Fibroblast of lung (primary cell): Measurements from ENCODE around the gene ALS2CL. TPM values are rescaled to one million over a fixed set of nuclear protein-coding genes. Genes with fewer than 3 reads are reported as not detected.

ENCODE experiments used
- DNase-seq, 2 donors: peaks; one replicate each; pipeline versions ENCODE4 v3.0.0 to v3.0.0-alpha.2; 2010; ENCODE audit warnings: low read depth in 2 of 2
- H2AFZ ChIP-seq: 2 replicates; pipeline ENCODE4 v1.5.1; 2012; ENCODE audit warnings: low read length, control low read depth, inconsistent platforms
- H3K27ac ChIP-seq: 2 replicates; pipeline ENCODE4 v1.5.1; 2011; ENCODE audit warnings: low read length, control low read depth; ENCODE audit not compliant: insufficient read depth
- H3K27me3 ChIP-seq: 2 replicates; pipeline ENCODE4 v1.5.1; 2011; ENCODE audit warnings: mild to moderate bottlenecking, low read length; ENCODE audit not compliant: control insufficient read depth, insufficient read depth
- H3K36me3 ChIP-seq: 2 replicates; pipeline ENCODE4 v1.5.1; 2011; ENCODE audit warnings: low read length; ENCODE audit not compliant: control insufficient read depth, insufficient read depth
- H3K4me1 ChIP-seq: 2 replicates; pipeline ENCODE4 v1.5.1; 2011; ENCODE audit warnings: low read length; ENCODE audit not compliant: control insufficient read depth, insufficient read depth; ENCODE audit errors: extremely low read depth
- H3K4me2 ChIP-seq: 2 replicates; pipeline ENCODE4 v1.5.1; 2011; ENCODE audit warnings: low read length, control low read depth; ENCODE audit not compliant: insufficient read depth; ENCODE audit errors: extremely low read depth
- H3K4me3 ChIP-seq, 4 experiments: fragments of 200-600 bp in 1 of 4; sonication (generic) in 1 of 4; replicated peaks in 1 of 4; 2 replicates each; pipeline ENCODE4 v1.5.1; 2011 to 2016; ENCODE audit warnings: low read length in 4 of 4, low read depth in 3 of 4, mild to moderate bottlenecking in 3 of 4, control low read depth in 2 of 4, inconsistent platforms in 1 of 4, mixed read lengths in 1 of 4; ENCODE audit not compliant: insufficient read depth in 1 of 4; ENCODE audit errors: control extremely low read depth in 1 of 4
- H3K79me2 ChIP-seq: 2 replicates; pipeline ENCODE4 v1.5.1; 2012; ENCODE audit warnings: mild to moderate bottlenecking, low read length, inconsistent platforms; ENCODE audit not compliant: control insufficient read depth, insufficient read depth
- H3K9ac ChIP-seq: 2 replicates; pipeline ENCODE4 v1.5.1; 2011; ENCODE audit warnings: mild to moderate bottlenecking, low read length, control low read depth; ENCODE audit not compliant: insufficient read depth
- H3K9me3 ChIP-seq: 2 replicates; pipeline ENCODE4 v1.5.1; 2012; ENCODE audit warnings: low read depth, low read length; ENCODE audit not compliant: control insufficient read depth, insufficient read depth
- H4K20me1 ChIP-seq: 2 replicates; pipeline ENCODE4 v1.5.1; 2011; ENCODE audit warnings: low read length; ENCODE audit not compliant: control insufficient read depth, insufficient read depth; ENCODE audit errors: extremely low read depth
- CTCF ChIP-seq, 2 donors: IDR thresholded peaks in 1 of 2; conservative IDR thresholded peaks in 1 of 2; 1 replicate in 1 of 2; 2 replicates in 1 of 2; pipeline ENCODE4 v1.5.1; 2011 to 2012; ENCODE audit warnings: low read length in 2 of 2, control low read depth in 1 of 2, inconsistent platforms in 1 of 2, low read depth in 1 of 2, mild to moderate bottlenecking in 1 of 2
- EZH2 ChIP-seq: IDR thresholded peaks from 2 replicates; pipeline ENCODE4 v1.5.1; 2012; ENCODE audit warnings: low read length, control low read depth, mild to moderate bottlenecking; ENCODE audit errors: missing control alignments
- polyA plus RNA-seq, 2 donors: library from polyadenylated mRNA; depleted of rRNA in 1 of 2; stranded (reverse) in 1 of 2; unstranded in 1 of 2; fragments of >200 nt; gene quantifications; 2 replicates each; pipeline ENCODE4 v1.2.1, GENCODE V29; 2011 to 2012; ENCODE audit warnings: missing spikeins in 1 of 2
- total RNA-seq: library from RNA; depleted of rRNA; stranded (reverse); fragments of >200 nt; gene quantifications from 2 replicates; pipeline ENCODE4 v1.2.1, GENCODE V29; 2014

ALS2CL gene
- total and polyA plus RNA-seq, 2 donors (not counting 1 experiment from before 2014, with no cell fraction given) = 4.4 to 19.7 TPM

DNA sequence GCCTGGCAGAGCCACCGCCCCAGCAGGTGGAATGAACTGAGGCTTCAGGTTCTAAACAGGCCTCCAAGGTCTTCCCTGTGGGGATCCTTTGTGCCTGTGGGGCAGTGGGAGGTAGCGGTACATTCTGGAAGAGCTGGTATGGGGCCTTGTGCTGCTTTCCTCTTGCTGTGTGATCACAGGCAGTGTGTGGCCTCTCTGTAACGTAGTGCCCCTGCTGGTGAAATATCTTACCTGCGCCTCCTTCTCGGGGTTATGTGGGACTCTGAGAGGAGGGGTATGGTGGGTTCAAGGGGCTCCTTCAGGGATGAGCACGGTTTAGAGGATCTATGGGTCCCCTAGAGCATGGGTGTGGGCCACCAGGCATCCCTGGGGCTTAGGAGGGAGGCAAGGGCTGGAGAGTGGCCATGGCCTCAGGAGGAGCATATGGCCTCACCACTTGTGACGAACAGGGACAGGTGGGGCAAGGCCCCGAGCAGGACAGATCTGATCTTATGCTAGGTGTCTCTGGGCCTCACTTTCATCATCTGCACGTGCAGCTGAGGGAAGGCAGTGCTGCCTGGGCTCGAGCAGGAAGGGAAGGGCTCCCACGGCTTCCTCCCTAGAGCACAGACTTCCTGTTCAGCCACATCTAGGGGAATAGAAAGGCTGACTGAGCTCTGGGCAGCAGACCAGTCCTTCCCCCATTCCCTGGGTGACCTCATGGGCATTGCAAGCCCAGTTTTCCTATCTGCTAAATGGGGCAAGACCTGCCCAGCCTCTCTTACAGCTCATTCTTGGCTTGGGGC lies 1.9 kb upstream of the ALS2CL start:
- peaks cover 1% of the 10 kb centered on the region for H4K20me1 ChIP-seq
- H3K4me1 ChIP-seq = peaks cover 5% of the 10 kb centered on the region
- H2AFZ ChIP-seq = no peak overlapping the region
- H3K27me3 ChIP-seq = peaks cover 11% of the 10 kb centered on the region
- TF ChIP-seq EZH2 = no peak
- peak in 1 of 2 donors; percentile 29 for TF ChIP-seq CTCF (conservative IDR thresholded peaks at IDR 0.05 in 1 of 2, IDR thresholded peaks at IDR 0.05 in 1 of 2; ENCODE audit: low read depth in 1 of 2, low read length in 2 of 2)
- no peak overlapping the region for H3K4me2 ChIP-seq
- H3K4me3 ChIP-seq = no peak overlapping the region
- no peaks in the 10 kb centered on the region for H3K79me2 ChIP-seq
- DNase-seq = no peak
- H3K27ac ChIP-seq = no peak overlapping the region
- H3K9ac ChIP-seq = no peak overlapping the region
- H3K9me3 ChIP-seq = no peaks in the 10 kb centered on the region
- H3K36me3 ChIP-seq = no peaks in the 10 kb centered on the region

GRCh38 chr3:46694520-46694919 lies 1.0 kb upstream of the ALS2CL start:
- Histone ChIP-seq H3K9ac (no peak overlapping the region), H3K4me3 (no peak overlapping the region), H3K79me2 (no peaks in the 10 kb centered on the region), H2AFZ (no peak overlapping the region), H4K20me1 (no peaks in the 10 kb centered on the region), H3K4me1 (peaks cover 5% of the 10 kb centered on the region), H3K27me3 (peaks cover 6% of the 10 kb centered on the region), H3K9me3 (no peaks in the 10 kb centered on the region), H3K27ac (no peak overlapping the region), H3K36me3 (no peaks in the 10 kb centered on the region), H3K4me2 (no peak overlapping the region)
- TF ChIP-seq CTCF (conservative IDR thresholded peaks at IDR 0.05 in 1 of 2, IDR thresholded peaks at IDR 0.05 in 1 of 2; ENCODE audit: low read depth in 1 of 2, low read length in 2 of 2) = no peak
- no peak for TF ChIP-seq EZH2
- DNase-seq = no peak

GRCh38 chr3:46693892-46694226 lies 380 bp upstream of the ALS2CL start:
- Histone ChIP-seq H3K4me1 (peaks cover 5% of the 10 kb centered on the region), H3K4me3 (peak overlapping the region in 1 of 4 experiments; percentile 34), H3K27ac (no peak overlapping the region), H4K20me1 (no peaks in the 10 kb centered on the region), H3K27me3 (peaks cover 6% of the 10 kb centered on the region), H3K9me3 (no peaks in the 10 kb centered on the region), H3K36me3 (no peaks in the 10 kb centered on the region), H2AFZ (no peak overlapping the region), H3K9ac (no peak overlapping the region), H3K4me2 (no peak overlapping the region), H3K79me2 (no peaks in the 10 kb centered on the region)
- TF ChIP-seq CTCF (conservative IDR thresholded peaks at IDR 0.05 in 1 of 2, IDR thresholded peaks at IDR 0.05 in 1 of 2; ENCODE audit: low read depth in 1 of 2, low read length in 2 of 2) (no peak), EZH2 (no peak)
- DNase-seq = peak in 1 of 2 donors; percentile 11
